SK-N-MC (cell line): ENCODE results near the gene KRTAP10-4.

Experiments used
- EZH2 ChIP-seq: fragments of 200-600 bp; sonication (generic); IDR thresholded peaks from one replicate; pipeline ENCODE4 v1.6.1; 2017; ENCODE audit warnings: antibody characterized with exemption
- FOXP2 ChIP-seq: optimal IDR thresholded peaks from 2 replicates; pipeline ENCODE3; 2011; ENCODE audit warnings: mild to moderate bottlenecking, moderate library complexity; ENCODE audit not compliant: insufficient read depth; ENCODE audit errors: extremely low read length, control extremely low read depth
- POLR2AphosphoS5 ChIP-seq: IDR thresholded peaks from 2 replicates; pipeline ENCODE4 v1.6.1; 2012; ENCODE audit warnings: mild to moderate bottlenecking, low read depth, low read length, borderline replicate concordance

GRCh38 chr21:44593598-44594405, 20.3 kb downstream of the KRTAP10-4 start:
- no peak for TF ChIP-seq EZH2
- TF ChIP-seq POLR2AphosphoS5, result no peak
- no peak for TF ChIP-seq FOXP2
